OCI-LY7 (cell line): ENCODE results near the gene PLXNA3. TPM values are rescaled to one million over a fixed set of nuclear protein-coding genes. Genes with fewer than 3 reads are reported as not detected.

ENCODE experiments used
- BruUV-seq: library from RNA; stranded (reverse); fragments of 400-500 nt; replicated peaks from 2 replicates; lab custom pipeline; 2021; lab: Mats Ljungman, UMichigan
- CTCF ChIA-PET: fragments of 300-600 bp; sonication (Branson Sonifier 250); formaldehyde crosslinking; loops from one replicate; lab custom pipeline; 2022; ENCODE audit warnings: antibody characterized with exemption; ENCODE audit not compliant: unreplicated experiment; lab: Charles Lee
- POLR2A ChIA-PET: fragments of 300-600 bp; sonication (Branson Sonifier 250); formaldehyde crosslinking; loops from one replicate; lab custom pipeline; 2022; ENCODE audit warnings: antibody characterized with exemption; lab: Charles Lee
- DNase-seq: peaks from one replicate; pipeline ENCODE4 v3.0.0-alpha.2; 2015; ENCODE audit warnings: low spot score
- H2AFZ ChIP-seq: fragments of 200-600 bp; sonication (generic), shearing (Covaris generic); 2 replicates; pipeline ENCODE4 v1.6.1; 2014; ENCODE audit warnings: mild to moderate bottlenecking, antibody characterized with exemption, low read length, moderate library complexity
- H3K27ac ChIP-seq: fragments of 200-600 bp; sonication (generic); 2 replicates; pipeline ENCODE4 v1.5.1; 2014; ENCODE audit warnings: mixed run types, low read depth, mild to moderate bottlenecking, moderate library complexity, low read length, inconsistent platforms; ENCODE audit not compliant: poor library complexity, severe bottlenecking
- H3K36me3 ChIP-seq: fragments of 200-600 bp; sonication (generic); 2 replicates; pipeline ENCODE4 v1.6.1; 2014; ENCODE audit warnings: mild to moderate bottlenecking, antibody characterized with exemption, low read length, moderate library complexity, mixed read lengths; ENCODE audit not compliant: insufficient read depth
- H3K4me1 ChIP-seq: fragments of 200-600 bp; sonication (generic); 2 replicates; pipeline ENCODE4 v1.5.1; 2014; ENCODE audit warnings: mild to moderate bottlenecking, low read length; ENCODE audit not compliant: insufficient read depth, poor library complexity, severe bottlenecking
- H3K4me2 ChIP-seq: fragments of 200-600 bp; sonication (generic); 2 replicates; pipeline ENCODE4 v1.6.1; 2014; ENCODE audit warnings: mild to moderate bottlenecking, low read length
- H3K4me3 ChIP-seq: fragments of 200-600 bp; sonication (generic); 2 replicates; pipeline ENCODE4 v1.5.1; 2014; ENCODE audit warnings: mild to moderate bottlenecking, low read depth, low read length; ENCODE audit not compliant: poor library complexity, severe bottlenecking
- H3K79me2 ChIP-seq: fragments of 200-600 bp; sonication (generic); 2 replicates; pipeline ENCODE4 v1.6.1; 2016; ENCODE audit warnings: low read depth, mild to moderate bottlenecking, low read length, moderate library complexity, mixed read lengths; ENCODE audit not compliant: insufficient read depth
- H3K9me2 ChIP-seq: fragments of 200-600 bp; sonication (generic); 2 replicates; pipeline ENCODE4 v1.6.1; 2016; ENCODE audit warnings: mild to moderate bottlenecking, low read length, mixed read lengths; ENCODE audit not compliant: insufficient read depth
- H3K9me3 ChIP-seq: fragments of 200-600 bp; sonication (generic); 2 replicates; pipeline ENCODE4 v1.6.1; 2014; ENCODE audit warnings: mild to moderate bottlenecking, mixed run types, low read length, mixed read lengths
- H4K20me1 ChIP-seq: fragments of 200-600 bp; sonication (generic); 2 replicates; pipeline ENCODE4 v1.6.1; 2014; ENCODE audit warnings: mild to moderate bottlenecking, antibody characterized with exemption, low read length, moderate library complexity, mixed read lengths; ENCODE audit not compliant: insufficient read depth
- EZH2phosphoT487 ChIP-seq: fragments of 200-600 bp; sonication (generic); IDR thresholded peaks from 2 replicates; pipeline ENCODE4 v1.6.1; 2018; ENCODE audit warnings: low read depth, borderline replicate concordance, mild to moderate bottlenecking, mixed run types, antibody characterized with exemption, low read length, moderate library complexity, mixed read lengths
- intact Hi-C: fragments of 100-400 bp; cut with micrococcal nuclease; formaldehyde crosslinking; loops from one replicate; pipeline ENCODE4 v1.10.0; 2022; ENCODE audit not compliant: unreplicated experiment
- microRNA-seq: library from miRNA; unstranded; fragments of <30 nt; microRNA quantifications from one replicate; pipeline ENCODE4 v1.2.0, GENCODE V29; 2022; ENCODE audit warnings: borderline replicate concordance
- small RNA-seq: library from RNA; depleted of rRNA; stranded (forward); fragments of <200 nt; gene quantifications from one replicate; pipeline ENCODE3, GENCODE V24; 2014
- total RNA-seq, 2 experiments: library from RNA; depleted of rRNA in 1 of 2; stranded (reverse); fragments of >200 nt in 1 of 2; shearing (Covaris generic) in 1 of 2; gene quantifications; 2 replicates each; pipeline ENCODE4 v1.2.3, GENCODE V29; 2014 to 2022
- TF ChIP-seq, protein P1 (sequence below): fragments of 200-600 bp; sonication (generic); conservative IDR thresholded peaks from 2 replicates; pipeline ENCODE4 v1.5.1; 2014; ENCODE audit warnings: mild to moderate bottlenecking, antibody characterized with exemption, low read length, moderate library complexity, mixed read lengths

Gene PLXNA3
- total RNA-seq, 2 experiments from 2014 or later: 5.6 to 8.0 TPM

DNA sequence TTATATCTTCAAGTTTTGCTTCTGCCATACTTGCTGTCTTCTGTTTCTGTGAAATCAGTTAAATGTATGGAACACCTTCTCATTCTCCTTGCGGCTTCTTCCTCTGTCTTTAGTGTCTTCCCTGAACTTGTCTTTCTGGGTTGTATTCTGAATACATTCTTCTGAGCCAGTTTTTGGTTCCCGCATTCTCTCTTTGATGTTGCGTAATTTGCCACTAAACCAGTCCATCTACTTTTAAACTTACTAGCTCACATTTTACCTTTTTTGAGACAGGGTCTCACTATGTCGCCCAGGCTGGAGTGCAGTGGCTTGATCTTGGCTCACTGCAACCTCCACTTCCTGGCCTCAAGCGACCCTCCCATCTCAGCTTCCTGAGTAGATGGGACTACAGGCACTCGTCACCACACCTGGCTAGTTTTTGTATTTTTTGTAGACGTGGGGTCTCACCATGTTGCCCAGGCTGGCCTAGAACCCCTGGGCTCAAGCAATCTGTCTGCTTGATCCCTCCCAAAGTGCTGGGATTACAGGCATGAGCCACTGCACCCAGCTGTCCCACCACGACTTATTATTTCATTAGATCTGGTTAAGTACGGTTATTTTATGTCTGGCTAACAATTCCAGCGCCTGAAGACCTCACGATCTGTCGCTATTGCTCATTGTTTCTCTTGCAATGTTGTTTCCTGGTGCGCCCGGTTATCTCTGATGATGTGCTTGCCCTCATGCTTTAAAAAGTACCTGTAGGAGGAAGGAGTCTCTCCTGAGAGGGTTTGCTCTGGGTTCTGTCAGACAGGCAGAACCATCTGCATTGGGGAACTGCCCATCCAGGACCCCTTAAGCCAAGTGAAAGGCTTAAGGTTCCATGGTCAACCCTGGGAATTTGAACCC is 67.8 kb downstream of the PLXNA3 start:
- POLR2A ChIA-PET: no interaction called here
- CTCF ChIA-PET: interaction anchor here (1.3 kb wide), 1 partner anchor 35 kb away, joined by 3 read pairs; the partner anchor contains the start of gene SLC10A3

DNA sequence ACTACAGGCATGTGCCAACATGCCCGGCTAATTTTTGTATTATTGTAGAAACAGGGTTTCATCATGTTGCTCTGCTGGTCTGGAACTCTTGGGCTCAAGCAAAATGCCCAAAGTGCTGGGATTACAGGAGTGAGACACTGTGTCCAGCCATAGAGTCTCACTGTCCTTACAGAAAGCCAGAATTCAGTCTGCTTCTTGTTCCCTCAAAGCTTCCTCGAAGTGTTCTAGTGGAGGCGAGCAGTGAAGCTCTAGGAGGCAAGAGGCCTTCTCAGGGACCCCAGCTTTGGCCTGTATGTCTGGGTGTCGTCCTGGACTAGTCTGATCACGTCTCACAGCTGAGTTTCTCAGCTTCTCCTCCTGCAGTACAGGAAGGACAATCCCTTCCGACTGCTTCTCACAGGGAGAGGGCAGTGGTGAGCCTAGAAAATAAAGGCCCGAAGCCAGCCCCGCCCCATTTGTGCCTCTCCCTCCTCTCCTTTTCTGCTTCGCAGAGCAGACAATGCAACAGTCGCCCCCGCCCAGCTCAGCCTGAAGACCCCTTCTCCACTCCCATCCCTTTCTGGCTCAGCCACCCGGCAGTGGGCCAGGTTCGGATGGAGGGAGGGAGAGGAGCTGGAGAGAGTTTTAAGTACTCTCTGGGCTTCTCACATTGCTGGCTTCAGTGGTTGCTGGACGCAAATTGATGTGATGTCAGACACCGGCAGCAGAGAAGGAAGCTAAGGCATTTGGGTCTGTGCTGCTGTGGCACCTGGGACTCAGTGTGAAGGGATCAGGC is 69.0 kb downstream of the PLXNA3 start:
- Histone ChIP-seq H3K4me2 (peak overlapping the region; percentile 83), H2AFZ (peak overlapping the region; percentile 72), H3K36me3 (no peaks in the 10 kb centered on the region), H3K27ac (peak overlapping the region; percentile 66), H3K4me3 (peak overlapping the region; percentile 62), H4K20me1 (no peaks in the 10 kb centered on the region), H3K4me1 (peaks cover 12% of the 10 kb centered on the region), H3K79me2 (no peaks in the 10 kb centered on the region), H3K9me2 (no peaks in the 10 kb centered on the region), H3K9me3 (no peaks in the 10 kb centered on the region)
- BruUV-seq: no TSS peak
- TF ChIP-seq, protein P1, sequence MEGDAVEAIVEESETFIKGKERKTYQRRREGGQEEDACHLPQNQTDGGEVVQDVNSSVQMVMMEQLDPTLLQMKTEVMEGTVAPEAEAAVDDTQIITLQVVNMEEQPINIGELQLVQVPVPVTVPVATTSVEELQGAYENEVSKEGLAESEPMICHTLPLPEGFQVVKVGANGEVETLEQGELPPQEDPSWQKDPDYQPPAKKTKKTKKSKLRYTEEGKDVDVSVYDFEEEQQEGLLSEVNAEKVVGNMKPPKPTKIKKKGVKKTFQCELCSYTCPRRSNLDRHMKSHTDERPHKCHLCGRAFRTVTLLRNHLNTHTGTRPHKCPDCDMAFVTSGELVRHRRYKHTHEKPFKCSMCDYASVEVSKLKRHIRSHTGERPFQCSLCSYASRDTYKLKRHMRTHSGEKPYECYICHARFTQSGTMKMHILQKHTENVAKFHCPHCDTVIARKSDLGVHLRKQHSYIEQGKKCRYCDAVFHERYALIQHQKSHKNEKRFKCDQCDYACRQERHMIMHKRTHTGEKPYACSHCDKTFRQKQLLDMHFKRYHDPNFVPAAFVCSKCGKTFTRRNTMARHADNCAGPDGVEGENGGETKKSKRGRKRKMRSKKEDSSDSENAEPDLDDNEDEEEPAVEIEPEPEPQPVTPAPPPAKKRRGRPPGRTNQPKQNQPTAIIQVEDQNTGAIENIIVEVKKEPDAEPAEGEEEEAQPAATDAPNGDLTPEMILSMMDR: peak; percentile 64
- TF ChIP-seq EZH2phosphoT487: no peak
- intact Hi-C loops: loop anchor here (5.0 kb wide), 1 partner anchor 40 kb away; the partner anchor contains the start of gene UBL4A
- ChIA-PET POLR2A (interaction anchor here (0.6 to 1.4 kb wide), 6 partner anchors 26 to 129 kb away, joined by 3 to 12 read pairs (median 3); partner anchors contain the start of genes RPL10 and SLC10A3), CTCF (interaction anchor here (0.6 to 0.8 kb wide), 2 partner anchors 10 to 195 kb away, joined by 3 read pairs; partner anchors contain the start of gene FAM3A)
- DNase-seq: peak; percentile 80

More for the DNA sequence above, 67.8 kb downstream of the PLXNA3 start:
- no peak for TF ChIP-seq EZH2phosphoT487
- TF ChIP-seq, protein P1: no peak
- Histone ChIP-seq H2AFZ (no peak overlapping the region), H3K36me3 (no peaks in the 10 kb centered on the region), H3K9me3 (no peaks in the 10 kb centered on the region), H3K4me3 (no peak overlapping the region), H3K9me2 (no peaks in the 10 kb centered on the region), H4K20me1 (no peaks in the 10 kb centered on the region), H3K4me2 (no peak overlapping the region), H3K4me1 (peaks cover 12% of the 10 kb centered on the region), H3K79me2 (no peaks in the 10 kb centered on the region), H3K27ac (no peak overlapping the region)
- no TSS peak for BruUV-seq
- DNase-seq: no peak
- intact Hi-C loops: loop anchor here (5.0 kb wide), 1 partner anchor 39 kb away; the partner anchor contains the start of gene UBL4A

Small RNAs within 50 kb of the gene (microRNA-seq; reads per million reads assigned to microRNA genes)
- gene MIR6858: not detected

Small RNAs within 50 kb of the gene (small RNA-seq; reads per million reads assigned to genes)
- not detected for gene MIR6858
- gene RN7SL697P: not detected

Other genes starting within 250 kb of the PLXNA3 start
- not detected in 2 replicates for gene OPN1MW2, start 238.5 kb upstream of the PLXNA3 start, total RNA-seq (2014; rRNA removed; shearing (Covaris generic))
- gene OPN1MW2, start 238.5 kb upstream of the PLXNA3 start, total RNA-seq (2022): not detected in 2 replicates
- not detected in 2 replicates for gene OPN1MW3, start 200.7 kb upstream of the PLXNA3 start, total RNA-seq (2014; rRNA removed; shearing (Covaris generic))
- not detected in 2 replicates for gene OPN1MW3, start 200.7 kb upstream of the PLXNA3 start, total RNA-seq (2022)
- gene TEX28, start 163.2 kb upstream of the PLXNA3 start, total RNA-seq (2014; rRNA removed; shearing (Covaris generic)): not detected in 2 replicates
- not detected in 2 replicates for gene TEX28, start 163.2 kb upstream of the PLXNA3 start, total RNA-seq (2022)
- gene TKTL1, start 162.5 kb upstream of the PLXNA3 start, total RNA-seq (2014; rRNA removed; shearing (Covaris generic)): 0.06 TPM in 1 of 2 replicates, not detected in the other
- 0.78 TPM in 1 of 2 replicates, not detected in the other for gene TKTL1, start 162.5 kb upstream of the PLXNA3 start, total RNA-seq (2022)
- gene FLNA, start 83.6 kb upstream of the PLXNA3 start, total RNA-seq (2014; rRNA removed; shearing (Covaris generic)): 78.8 and 91.2 TPM in 2 replicates
- 96.9 and 97.7 TPM in 2 replicates for gene FLNA, start 83.6 kb upstream of the PLXNA3 start, total RNA-seq (2022)
- 25.3 and 35.4 TPM in 2 replicates for gene EMD, start 79.0 kb upstream of the PLXNA3 start, total RNA-seq (2014; rRNA removed; shearing (Covaris generic))
- 64.1 and 64.6 TPM in 2 replicates for gene EMD, start 79.0 kb upstream of the PLXNA3 start, total RNA-seq (2022)
- 4,261 and 4,291 TPM in 2 replicates for gene RPL10, start 59.9 kb upstream of the PLXNA3 start, total RNA-seq (2014; rRNA removed; shearing (Covaris generic))
- gene RPL10, start 59.9 kb upstream of the PLXNA3 start, total RNA-seq (2022): 2,447 and 2,466 TPM in 2 replicates
- 13.4 and 23.1 TPM in 2 replicates for gene DNASE1L1, start 49.0 kb upstream of the PLXNA3 start, total RNA-seq (2014; rRNA removed; shearing (Covaris generic))
- 21.5 and 30.1 TPM in 2 replicates for gene DNASE1L1, start 49.0 kb upstream of the PLXNA3 start, total RNA-seq (2022)
- 74.2 and 94.5 TPM in 2 replicates for gene TAFAZZIN, start 46.7 kb upstream of the PLXNA3 start, total RNA-seq (2014; rRNA removed; shearing (Covaris generic))
- gene TAFAZZIN, start 46.7 kb upstream of the PLXNA3 start, total RNA-seq (2022): 85.3 and 104 TPM in 2 replicates
- gene ATP6AP1, start 29.6 kb upstream of the PLXNA3 start, total RNA-seq (2014; rRNA removed; shearing (Covaris generic)): 22.2 and 26.4 TPM in 2 replicates
- gene ATP6AP1, start 29.6 kb upstream of the PLXNA3 start, total RNA-seq (2022): 37.4 and 39.5 TPM in 2 replicates
- 101 and 103 TPM in 2 replicates for gene GDI1, start 21.1 kb upstream of the PLXNA3 start, total RNA-seq (2014; rRNA removed; shearing (Covaris generic))
- 76.6 and 93.6 TPM in 2 replicates for gene GDI1, start 21.1 kb upstream of the PLXNA3 start, total RNA-seq (2022)
- 28.1 and 30.8 TPM in 2 replicates for gene FAM50A, start 14.1 kb upstream of the PLXNA3 start, total RNA-seq (2014; rRNA removed; shearing (Covaris generic))
- gene FAM50A, start 14.1 kb upstream of the PLXNA3 start, total RNA-seq (2022): 49.0 and 55.1 TPM in 2 replicates
- gene LAGE3, start 21.0 kb downstream of the PLXNA3 start, total RNA-seq (2014; rRNA removed; shearing (Covaris generic)): 53.2 and 70.1 TPM in 2 replicates
- gene LAGE3, start 21.0 kb downstream of the PLXNA3 start, total RNA-seq (2022): 31.3 and 40.6 TPM in 2 replicates
- 76.0 and 89.9 TPM in 2 replicates for gene UBL4A, start 28.3 kb downstream of the PLXNA3 start, total RNA-seq (2014; rRNA removed; shearing (Covaris generic))
- 49.4 and 49.7 TPM in 2 replicates for gene UBL4A, start 28.3 kb downstream of the PLXNA3 start, total RNA-seq (2022)
- 12.4 and 14.1 TPM in 2 replicates for gene SLC10A3, start 32.3 kb downstream of the PLXNA3 start, total RNA-seq (2014; rRNA removed; shearing (Covaris generic))
- 12.7 and 15.6 TPM in 2 replicates for gene SLC10A3, start 32.3 kb downstream of the PLXNA3 start, total RNA-seq (2022)
- 15.3 and 16.4 TPM in 2 replicates for gene FAM3A, start 58.0 kb downstream of the PLXNA3 start, total RNA-seq (2014; rRNA removed; shearing (Covaris generic))
- gene FAM3A, start 58.0 kb downstream of the PLXNA3 start, total RNA-seq (2022): 21.9 and 24.6 TPM in 2 replicates
- 21.6 and 26.1 TPM in 2 replicates for gene G6PD, start 88.6 kb downstream of the PLXNA3 start, total RNA-seq (2014; rRNA removed; shearing (Covaris generic))
- 40.9 and 47.1 TPM in 2 replicates for gene G6PD, start 88.6 kb downstream of the PLXNA3 start, total RNA-seq (2022)
- 9.9 and 14.3 TPM in 2 replicates for gene IKBKG, start 89.3 kb downstream of the PLXNA3 start, total RNA-seq (2014; rRNA removed; shearing (Covaris generic))
- 31.6 and 34.4 TPM in 2 replicates for gene IKBKG, start 89.3 kb downstream of the PLXNA3 start, total RNA-seq (2022)
- gene CTAG1A, start 126.9 kb downstream of the PLXNA3 start, total RNA-seq (2014; rRNA removed; shearing (Covaris generic)): 0.36 TPM in 1 of 2 replicates, not detected in the other
- not detected in 2 replicates for gene CTAG1A, start 126.9 kb downstream of the PLXNA3 start, total RNA-seq (2022)
- gene CTAG1B, start 161.0 kb downstream of the PLXNA3 start, total RNA-seq (2014; rRNA removed; shearing (Covaris generic)): not detected in 2 replicates
- gene CTAG1B, start 161.0 kb downstream of the PLXNA3 start, total RNA-seq (2022): not detected in 2 replicates
- gene CTAG2, start 195.3 kb downstream of the PLXNA3 start, total RNA-seq (2014; rRNA removed; shearing (Covaris generic)): not detected in 2 replicates
- not detected in 2 replicates for gene CTAG2, start 195.3 kb downstream of the PLXNA3 start, total RNA-seq (2022)